Stomach smooth muscle (tissue), 2 donors: ENCODE results near the gene KLHL22.
"Not testable (repeated sequence)": the region's sequence is repeated elsewhere in the genome, so short reads cannot be mapped to it uniquely, and the experiment has no call there.

ENCODE experiments used
- H3K27ac ChIP-seq: one replicate; pipeline ENCODE4 v1.7.0; 2013; ENCODE audit warnings: mild to moderate bottlenecking, low read length, inconsistent platforms
- H3K27me3 ChIP-seq, 2 donors: one replicate each; pipeline ENCODE4 v1.7.0; 2013; ENCODE audit warnings: low read length in 2 of 2; ENCODE audit not compliant: insufficient read depth in 2 of 2, control insufficient read depth in 1 of 2
- H3K36me3 ChIP-seq, 2 donors: one replicate each; pipeline ENCODE4 v1.7.0; 2013; ENCODE audit warnings: low read length in 2 of 2; ENCODE audit not compliant: control insufficient read depth in 2 of 2, insufficient read depth in 2 of 2
- H3K4me1 ChIP-seq: one replicate; pipeline ENCODE4 v1.7.0; 2013; ENCODE audit warnings: low read length; ENCODE audit not compliant: control insufficient read depth, insufficient read depth
- H3K4me3 ChIP-seq, 2 donors: one replicate each; pipeline ENCODE4 v1.7.0; 2013; ENCODE audit warnings: low read length in 2 of 2
- H3K9ac ChIP-seq, 2 donors: one replicate each; pipeline ENCODE4 v1.7.0; 2013; ENCODE audit warnings: low read length in 2 of 2, mild to moderate bottlenecking in 1 of 2
- H3K9me3 ChIP-seq, 2 donors: one replicate each; pipeline ENCODE4 v1.7.0; 2013; ENCODE audit warnings: low read length in 2 of 2; ENCODE audit not compliant: control insufficient read depth in 2 of 2
- donor health status: healthy.
- donor health status: Pancreatic carcinoma.

The KLHL22 gene

DNA sequence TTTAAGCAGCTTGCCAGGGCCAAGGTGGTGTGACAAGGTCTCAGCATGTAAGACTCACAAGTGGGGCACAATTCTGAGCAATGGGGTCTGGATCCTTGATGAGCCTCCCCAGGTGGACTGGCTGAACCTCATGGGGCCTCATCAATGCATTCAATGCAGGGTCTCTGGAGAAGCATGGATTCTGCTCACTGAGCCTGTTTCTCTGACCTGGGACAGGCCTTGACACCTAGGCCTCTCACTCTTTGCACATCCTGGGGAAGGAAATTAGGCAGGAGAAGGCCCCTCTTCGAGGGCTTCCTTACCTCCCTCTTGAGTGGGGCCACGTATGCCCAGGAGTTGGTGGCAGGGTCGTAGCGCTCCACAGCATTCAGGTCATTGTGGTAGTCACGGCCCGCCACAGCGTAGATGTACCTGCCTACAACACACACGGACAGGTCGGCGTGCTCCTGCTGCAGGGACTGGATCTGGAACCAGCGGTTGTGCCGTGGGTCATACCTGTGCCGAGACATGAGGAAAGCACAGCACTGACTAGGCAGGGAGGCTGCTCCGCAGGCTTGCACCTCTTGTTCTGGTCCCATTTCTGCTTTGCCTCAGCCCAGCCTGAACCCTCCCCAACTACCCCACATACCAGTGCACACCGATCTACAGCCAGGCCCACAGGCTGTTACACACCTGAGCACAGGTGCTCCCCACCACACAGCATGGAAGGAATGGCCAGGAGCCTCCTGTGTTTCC lies 37.9 kb downstream of the KLHL22 start:
- H3K9ac ChIP-seq = no peak overlapping the region
- H3K9me3 ChIP-seq = no peaks in the 10 kb centered on the region
- H3K27me3 ChIP-seq = no peaks in the 10 kb centered on the region
- peaks cover 12 to 19% of the 10 kb centered on the region in 2 donors for H3K36me3 ChIP-seq
- no peak overlapping the region for H3K4me3 ChIP-seq
- no peak overlapping the region for H3K27ac ChIP-seq
- H3K4me1 ChIP-seq = peaks cover 9% of the 10 kb centered on the region

DNA sequence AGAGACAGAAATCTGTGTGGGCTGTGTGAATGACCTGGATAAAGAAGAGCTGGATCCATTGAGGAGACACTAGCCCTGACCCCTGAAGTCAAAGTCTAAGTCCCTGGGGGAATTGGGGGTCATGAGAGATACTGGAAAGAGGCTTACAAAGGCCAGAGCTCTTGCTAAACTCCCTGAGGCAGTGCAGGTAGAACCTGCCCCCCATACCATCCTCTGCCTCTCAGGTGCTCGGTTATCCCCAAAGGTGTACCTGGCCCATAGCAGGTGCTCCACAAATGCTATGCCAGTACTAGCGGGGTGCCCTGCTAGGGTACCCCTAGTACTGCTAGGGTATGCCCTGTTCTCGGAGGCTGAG lies 38.9 kb downstream of the KLHL22 start:
- Histone ChIP-seq H3K36me3 (peaks cover 15 to 21% of the 10 kb centered on the region in 2 donors), H3K27me3 (no peaks in the 10 kb centered on the region), H3K4me1 (peaks cover 9% of the 10 kb centered on the region), H3K27ac (no peak overlapping the region), H3K9ac (no peak overlapping the region), H3K4me3 (no peak overlapping the region), H3K9me3 (no peaks in the 10 kb centered on the region)

DNA sequence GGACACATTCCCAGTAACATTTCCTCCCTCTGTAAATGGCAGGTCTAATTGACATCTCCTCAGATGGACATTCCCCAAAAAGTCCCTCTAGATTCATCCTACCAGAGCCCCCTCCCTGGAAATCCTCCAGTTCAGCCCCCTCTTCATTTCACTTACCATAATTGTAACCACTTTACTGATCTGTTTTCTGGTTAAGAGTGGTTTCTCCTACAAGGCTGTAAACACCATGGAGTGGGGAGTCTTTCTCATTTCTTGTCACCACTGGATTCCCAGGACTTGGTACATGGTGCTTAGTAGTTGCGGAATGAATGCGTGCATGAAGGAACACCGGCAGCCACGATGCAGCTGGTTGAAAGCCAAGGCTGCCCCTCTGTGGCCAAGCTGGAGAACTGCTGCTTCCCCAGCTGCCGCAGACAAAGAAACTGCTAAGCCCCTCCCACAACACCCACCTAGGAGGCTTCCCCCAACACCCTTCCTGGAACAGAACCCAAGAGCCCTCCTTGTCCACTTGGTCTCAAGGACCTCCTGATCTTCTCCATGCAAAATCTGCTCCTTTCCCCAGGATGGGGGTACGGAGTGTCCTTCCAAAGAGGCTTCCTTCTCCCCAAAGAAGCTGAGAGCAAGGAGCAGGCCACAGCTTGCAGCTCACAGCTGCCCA lies 39.4 kb downstream of the KLHL22 start:
- no peaks in the 10 kb centered on the region for H3K27me3 ChIP-seq

DNA sequence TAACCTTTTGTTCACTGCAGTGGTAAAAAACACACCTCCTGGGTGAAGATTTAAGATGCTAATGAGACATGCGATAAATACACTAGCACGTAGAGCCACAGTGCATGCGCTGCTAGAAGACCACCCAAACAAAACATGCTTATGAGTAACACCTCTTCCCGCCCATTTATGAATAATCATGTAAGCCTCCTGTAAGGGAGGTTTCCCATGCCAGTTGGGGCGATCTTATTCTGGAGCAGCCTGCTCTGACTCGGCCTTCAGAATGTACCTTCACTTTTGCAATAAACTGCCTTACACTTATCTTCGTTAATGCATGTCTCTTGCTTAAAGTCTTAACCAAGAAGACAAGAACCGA lies 39.9 kb downstream of the KLHL22 start:
- Histone ChIP-seq H3K4me1 (peaks cover 9% of the 10 kb centered on the region), H3K27ac (no peak overlapping the region), H3K9ac (no peak overlapping the region), H3K36me3 (peaks cover 19 to 23% of the 10 kb centered on the region in 2 donors), H3K27me3 (no peaks in the 10 kb centered on the region), H3K4me3 (no peak overlapping the region), H3K9me3 (no peaks in the 10 kb centered on the region)

More for the DNA sequence above, 39.4 kb downstream of the KLHL22 start:
- H3K9me3 ChIP-seq = no peaks in the 10 kb centered on the region
- H3K27ac ChIP-seq = no peak overlapping the region
- H3K4me1 ChIP-seq = peaks cover 9% of the 10 kb centered on the region
- H3K36me3 ChIP-seq = peaks cover 19 to 23% of the 10 kb centered on the region in 2 donors
- H3K4me3 ChIP-seq = no peak overlapping the region
- no peak overlapping the region for H3K9ac ChIP-seq

DNA sequence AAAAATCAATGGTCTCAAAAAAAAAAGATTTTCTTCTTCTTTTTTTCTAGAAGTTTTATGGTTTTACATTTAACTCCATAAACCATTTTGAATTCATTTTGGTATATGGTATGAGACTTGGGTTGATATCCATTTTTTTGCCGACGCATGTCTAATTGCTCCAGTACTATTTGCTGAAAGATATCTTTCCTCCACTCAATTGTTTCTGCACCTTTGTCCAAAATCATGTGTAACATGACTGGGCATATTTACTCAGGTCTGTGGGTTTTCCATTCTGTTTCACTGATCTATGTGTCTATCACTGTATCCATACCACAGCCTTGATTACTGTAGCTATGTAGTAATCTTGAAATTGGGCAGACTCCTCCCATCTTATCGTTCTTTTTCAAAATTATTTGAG lies 42.4 kb downstream of the KLHL22 start:
- Histone ChIP-seq H3K36me3 (peaks cover 15 to 16% of the 10 kb centered on the region in 2 donors), H3K4me3 (no peak overlapping the region), H3K27me3 (no peaks in the 10 kb centered on the region), H3K9me3 (no peaks in the 10 kb centered on the region), H3K9ac (no peak overlapping the region), H3K27ac (no peak overlapping the region), H3K4me1 (peaks cover 6% of the 10 kb centered on the region)

DNA sequence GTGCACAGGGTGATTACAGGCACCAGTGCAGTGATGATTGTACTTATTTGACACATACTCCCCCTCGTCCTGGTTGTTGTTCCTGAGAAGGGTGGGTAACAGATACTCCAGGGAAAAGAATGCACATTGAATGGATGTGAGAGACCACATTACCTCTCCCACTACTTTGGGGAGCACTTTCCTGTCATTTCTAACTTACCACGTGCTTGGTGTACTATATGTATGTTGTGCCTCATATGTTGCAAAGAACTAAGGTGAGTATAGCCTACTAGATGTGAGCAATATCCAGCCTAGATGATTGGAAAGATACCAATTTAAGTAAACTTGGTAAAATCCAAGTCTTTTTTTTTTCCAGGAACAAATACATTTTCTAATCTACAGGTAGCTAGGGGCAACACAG lies 43.7 kb downstream of the KLHL22 start:
- Histone ChIP-seq H3K9ac (no peak overlapping the region), H3K27ac (no peak overlapping the region), H3K4me3 (no peak overlapping the region), H3K36me3 (peaks cover 7 to 8% of the 10 kb centered on the region in 2 donors), H3K27me3 (no peaks in the 10 kb centered on the region), H3K9me3 (no peaks in the 10 kb centered on the region), H3K4me1 (peaks cover 6% of the 10 kb centered on the region)

DNA sequence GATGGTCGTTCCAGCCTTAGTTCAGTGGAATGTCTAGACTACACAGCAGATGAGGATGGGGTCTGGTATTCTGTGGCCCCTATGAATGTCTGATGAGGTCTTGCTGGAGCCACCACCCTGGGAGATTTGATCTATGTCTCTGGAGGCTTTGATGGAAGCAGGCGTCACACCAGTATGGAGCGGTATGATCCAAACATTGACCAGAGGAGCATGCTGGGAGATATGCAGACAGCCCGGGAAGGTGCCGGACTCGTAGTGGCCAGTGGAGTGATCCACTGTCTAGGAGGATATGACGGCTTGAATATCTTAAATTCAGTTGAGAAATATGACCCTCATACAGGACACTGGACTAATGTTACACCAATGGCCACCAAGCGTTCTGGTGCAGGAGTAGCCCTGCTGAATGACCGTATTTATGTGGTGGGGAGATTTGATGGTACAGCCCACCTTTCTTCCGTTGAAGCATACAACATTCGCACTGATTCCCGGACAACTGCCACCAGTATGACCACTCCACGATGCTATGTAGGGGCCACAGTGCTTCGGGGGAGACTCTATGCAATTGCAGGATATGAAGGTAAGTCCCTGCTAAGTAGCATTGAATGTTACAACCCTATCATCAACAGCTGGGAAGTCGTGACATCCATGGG lies 44.3 kb downstream of the KLHL22 start:
- not testable (repeated sequence) for H3K4me3 ChIP-seq, H3K36me3 ChIP-seq, H3K27me3 ChIP-seq, H3K9ac ChIP-seq, H3K9me3 ChIP-seq, H3K4me1 ChIP-seq, H3K27ac ChIP-seq

DNA sequence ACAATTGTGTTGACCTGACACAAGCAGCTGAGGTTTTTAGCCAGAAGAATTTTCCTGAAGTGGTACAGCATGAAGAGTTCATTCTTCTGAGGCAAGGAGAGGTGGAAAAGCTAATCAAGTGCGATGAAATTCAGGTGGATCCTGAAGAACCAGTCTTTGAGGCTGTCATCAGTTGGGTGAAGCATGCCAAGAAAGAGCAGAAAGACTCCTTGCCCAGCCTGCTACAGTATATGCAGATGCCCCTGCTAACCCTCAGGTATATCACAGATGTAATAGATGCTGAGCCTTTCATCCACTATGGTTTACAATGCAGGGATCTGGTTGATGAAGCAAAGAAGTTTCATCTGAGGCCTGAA lies 45.1 kb downstream of the KLHL22 start:
- Histone ChIP-seq H3K36me3 (peaks cover 7 to 12% of the 10 kb centered on the region in 2 donors), H3K27me3 (no peaks in the 10 kb centered on the region), H3K4me3 (no peak overlapping the region), H3K27ac (no peak overlapping the region), H3K9ac (no peak overlapping the region), H3K9me3 (no peaks in the 10 kb centered on the region), H3K4me1 (no peaks in the 10 kb centered on the region)

DNA sequence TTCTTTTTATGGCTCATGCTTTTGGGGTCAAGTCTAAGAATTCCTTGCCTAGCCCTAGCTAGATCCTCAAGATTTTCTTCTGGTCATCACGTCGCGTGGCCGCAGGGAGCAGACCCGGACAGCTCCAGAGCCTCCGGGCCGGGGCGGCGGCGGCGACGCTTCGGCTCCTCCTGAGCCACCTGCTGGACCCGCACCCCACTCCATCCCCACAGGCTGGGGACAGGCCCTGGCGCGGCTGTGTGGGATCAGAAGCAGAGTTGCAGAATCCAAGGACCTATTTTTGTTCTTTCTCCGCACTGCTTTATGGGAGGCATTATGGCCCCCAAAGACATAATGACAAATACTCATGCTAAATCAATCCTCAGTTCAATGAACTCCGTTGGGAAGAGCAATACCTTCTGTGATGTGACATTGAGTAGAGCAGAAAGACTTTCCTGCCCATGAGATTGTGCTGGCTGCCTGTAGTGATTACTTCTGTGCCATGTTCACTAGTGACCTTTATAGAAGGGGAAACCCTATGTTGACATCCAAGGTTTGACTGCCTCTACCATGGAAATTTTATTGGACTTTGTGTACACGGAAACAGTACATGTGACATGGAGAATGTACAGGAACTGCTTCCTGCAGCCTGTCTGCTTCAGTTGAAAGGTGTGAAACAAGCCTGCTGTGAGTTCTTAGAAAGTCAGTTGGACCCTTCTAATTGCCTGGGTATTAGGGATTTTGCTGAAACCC lies 45.6 kb downstream of the KLHL22 start:
- no peaks in the 10 kb centered on the region for H3K4me1 ChIP-seq
- no peak overlapping the region for H3K9ac ChIP-seq
- no peak overlapping the region for H3K27ac ChIP-seq
- peaks cover 7 to 12% of the 10 kb centered on the region in 2 donors for H3K36me3 ChIP-seq
- no peaks in the 10 kb centered on the region for H3K9me3 ChIP-seq
- no peaks in the 10 kb centered on the region for H3K27me3 ChIP-seq
- no peak overlapping the region for H3K4me3 ChIP-seq

DNA sequence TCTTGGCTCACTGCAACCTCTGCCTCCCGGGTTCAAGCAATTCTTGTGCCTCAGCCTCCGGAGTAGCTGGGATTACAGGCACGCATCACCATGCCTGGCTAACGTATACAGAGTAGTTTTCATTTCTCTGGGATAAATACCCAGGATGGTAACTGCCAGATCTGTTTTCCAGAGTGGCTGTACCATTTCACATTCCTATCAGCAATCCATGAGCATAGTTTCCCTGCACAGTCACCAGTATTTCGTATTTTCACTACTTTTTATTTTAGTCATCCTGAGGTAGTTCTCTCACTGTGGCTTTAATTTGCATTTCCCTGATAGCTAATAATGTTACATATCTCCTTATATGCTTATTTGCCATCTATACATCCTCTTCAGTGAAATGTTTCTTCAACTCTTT lies 47.0 kb downstream of the KLHL22 start:
- no peak overlapping the region for H3K27ac ChIP-seq
- no peak overlapping the region for H3K4me3 ChIP-seq
- H3K9me3 ChIP-seq = no peaks in the 10 kb centered on the region
- H3K9ac ChIP-seq = no peak overlapping the region
- no peaks in the 10 kb centered on the region for H3K27me3 ChIP-seq
- peaks cover 16% of the 10 kb centered on the region in 2 donors for H3K36me3 ChIP-seq
- no peaks in the 10 kb centered on the region for H3K4me1 ChIP-seq
